ENCODE measurements around the gene STK16. TPM values are rescaled to one million over a fixed set of nuclear protein-coding genes. Genes with fewer than 3 reads are reported as not detected.

STK16 gene
- total and polyA plus RNA-seq, 2 of the 13 experiments (the other 11 are each of a cell fraction or from before 2014, with no cell fraction given) = 28.0 to 50.9 TPM

GRCh38 chr2:219204425-219205164, 40.7 kb upstream of the STK16 start:
- Histone ChIP-seq H3K4me1 (ENCODE audit: insufficient read depth, low read length) (peaks cover 53% of the 10 kb centered on the region), H4K20me1 (ENCODE audit: insufficient read depth, low read length) (no peaks in the 10 kb centered on the region), H3K9ac (ENCODE audit: insufficient read depth, low read depth, low read length) (no peak overlapping the region), H3K27me3 (ENCODE audit: control insufficient read depth in 1 of 2, insufficient read depth in 2 of 2, low read length in 2 of 2) (no peaks in the 10 kb centered on the region; a peak in 1 of 5 replicates), H3K36me3 (replicated peaks in 1 of 2; ENCODE audit: control insufficient read depth in 1 of 2, insufficient read depth in 2 of 2, low read length in 2 of 2) (peaks cover 2 to 6% of the 10 kb centered on the region in 2 experiments), H3K4me2 (ENCODE audit: low read depth, low read length) (no peak overlapping the region), H3K9me3 (ENCODE audit: low read length) (no peaks in the 10 kb centered on the region), H2AFZ (ENCODE audit: low read length) (no peak overlapping the region), H3K4me3 (replicated peaks in 1 of 3; ENCODE audit: insufficient read depth in 1 of 3, low read depth in 2 of 3, low read length in 3 of 3) (no peak overlapping the region), H3K79me2 (ENCODE audit: insufficient read depth, low read length) (peaks cover 6% of the 10 kb centered on the region), H3K27ac (ENCODE audit: extremely low read length, insufficient read depth, low read length) (no peak overlapping the region)
- no peak for ATAC-seq
- POLR2A ChIA-PET = interaction anchor here (1.3 to 1.4 kb wide), 2 partner anchors 28 to 183 kb away, joined by 3 to 6 read pairs; partner anchors contain the start of genes CNPPD1 and DNPEP
- in situ Hi-C loops (cut with HindIII; ENCODE audit: extremely low pct_ligation_motif_present, low pct_unique_long_range_greater_than_20kb) = loop anchor here (5.0 kb wide), 1 partner anchor 32 kb away; the partner anchor contains the start of gene SLC23A3
- CTCF ChIA-PET (ENCODE audit: low intra/inter-chr PET ratio, low total read pairs) = no interaction called here
- FAIRE-seq = no peak
- DNase-seq (ENCODE audit: low spot score) = no peak
- BruUV-seq (replicated peaks) = no TSS peak
- TF ChIP-seq HNRNPUL1 (IDR thresholded peaks at IDR 0.05; ENCODE audit: low read depth, low read length) = no peak
- 0 out of 2 replicates have a peak, but pooled peaks have one; percentile 50 for TF ChIP-seq ZNF776 (CRISPR knock-in tag; IDR thresholded peaks at IDR 0.05)
- intact Hi-C loops (cut with micrococcal nuclease; ENCODE audit: unreplicated experiment) = no loop called here
- 88% methylated on average over 7 of the region's 7 CpGs for WGBS (ENCODE audit: low lambda C conversion rate)

GRCh38 chr2:219205165-219205538, 40.1 kb upstream of the STK16 start:
- WGBS (ENCODE audit: low lambda C conversion rate) = 83% methylated on average over 5 of the region's 5 CpGs
- ATAC-seq (no peak), DNase-seq (ENCODE audit: low spot score) (no peak), FAIRE-seq (no peak)
- TF ChIP-seq ZNF138 (CRISPR knock-in tag; IDR thresholded peaks at IDR 0.05; ENCODE audit: low read depth) = no peak
- TF ChIP-seq ZNF121 (CRISPR knock-in tag; IDR thresholded peaks at IDR 0.05) = peak; percentile 75; the same call in 1 of the 2 replicates
- ChIA-PET POLR2A (interaction anchor here (1.4 to 5.6 kb wide), 2 partner anchors 12 to 29 kb away, joined by 3 to 196 read pairs; partner anchors contain the start of genes ABCB6 and CNPPD1), CTCF (ENCODE audit: low intra/inter-chr PET ratio, low total read pairs) (interaction anchor here (0.9 kb wide), 1 partner anchor 90 kb away, joined by 3 read pairs; no protein-coding TSS in a partner anchor)
- no peak overlapping the region for H2AFZ ChIP-seq (ENCODE audit: low read length)
- intact Hi-C loops (cut with micrococcal nuclease; ENCODE audit: unreplicated experiment) = no loop called here
- H3K36me3 ChIP-seq (replicated peaks in 1 of 2; ENCODE audit: control insufficient read depth in 1 of 2, insufficient read depth in 2 of 2, low read length in 2 of 2) = peaks cover 2 to 11% of the 10 kb centered on the region in 2 experiments
- in situ Hi-C loops (cut with HindIII; ENCODE audit: extremely low pct_ligation_motif_present, low pct_unique_long_range_greater_than_20kb) = loop anchor here (5.0 kb wide), 1 partner anchor 33 kb away; the partner anchor contains the start of gene SLC23A3
- no peaks in the 10 kb centered on the region for H3K9me3 ChIP-seq (ENCODE audit: low read length)
- no peak overlapping the region for H3K4me2 ChIP-seq (ENCODE audit: low read depth, low read length)
- no peak overlapping the region for H3K9ac ChIP-seq (ENCODE audit: insufficient read depth, low read depth, low read length)
- peaks cover 6% of the 10 kb centered on the region for H3K79me2 ChIP-seq (ENCODE audit: insufficient read depth, low read length)
- H3K27ac ChIP-seq (ENCODE audit: extremely low read length, insufficient read depth, low read length) = no peak overlapping the region
- no peaks in the 10 kb centered on the region; a peak in 1 of 5 replicates for H3K27me3 ChIP-seq (ENCODE audit: control insufficient read depth in 1 of 2, insufficient read depth in 2 of 2, low read length in 2 of 2)
- H3K4me1 ChIP-seq (ENCODE audit: insufficient read depth, low read length) = peaks cover 53% of the 10 kb centered on the region
- no peak overlapping the region for H3K4me3 ChIP-seq (replicated peaks in 1 of 3; ENCODE audit: insufficient read depth in 1 of 3, low read depth in 2 of 3, low read length in 3 of 3)
- BruUV-seq (replicated peaks) = no TSS peak
- H4K20me1 ChIP-seq (ENCODE audit: insufficient read depth, low read length) = no peaks in the 10 kb centered on the region
